Measurements from ENCODE around the gene STOML1. TPM values are rescaled to one million over a fixed set of nuclear protein-coding genes. Genes with fewer than 3 reads are reported as not detected.
A peak's percentile ranks its signal among the peaks of the same experiment; 100 is the strongest.
"Not testable (repeated sequence)": the region's sequence is repeated elsewhere in the genome, so short reads cannot be mapped to it uniquely, and the experiment has no call there.

Gene STOML1
- total RNA-seq, 5 donors from 2014 or later (not counting 1 experiment from before 2014, with no cell fraction given), result 5.1 to 13.4 (median 12.0) TPM

DNA sequence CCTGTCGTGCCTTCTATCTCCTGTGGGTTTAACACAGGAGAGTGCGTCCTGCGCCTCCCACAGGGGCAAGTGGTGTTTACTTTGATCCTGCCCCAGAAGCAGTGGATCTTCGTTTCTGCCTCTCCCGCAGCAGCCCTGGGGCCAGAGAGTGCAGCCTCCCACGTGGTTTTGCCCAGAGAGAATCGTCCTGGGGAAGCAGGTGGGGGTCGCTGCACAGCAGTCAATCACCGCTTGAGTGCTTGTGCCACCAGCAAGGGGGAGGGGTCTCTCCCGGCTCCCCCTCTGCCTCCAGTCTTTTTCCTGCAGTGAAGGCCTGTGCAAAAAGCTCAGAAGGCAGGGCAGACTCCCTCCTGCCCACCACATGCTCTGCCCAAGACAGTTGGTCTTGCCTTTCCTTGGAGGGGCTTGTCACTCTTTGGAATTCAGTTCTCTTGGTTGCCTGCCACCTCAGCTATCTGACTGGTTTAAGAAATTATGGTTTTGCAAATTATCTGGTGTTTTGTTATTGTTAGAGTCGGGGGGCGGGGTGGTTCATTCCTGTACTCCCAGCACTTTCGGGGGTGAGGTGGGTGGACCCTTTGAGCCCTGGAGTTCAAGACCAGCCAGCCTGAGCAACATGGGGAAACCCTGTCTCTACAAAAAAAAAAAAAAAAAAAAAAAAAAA, 26.9 kb downstream of the STOML1 start:
- peak overlapping the region; percentile 70 to 80 (median 75) for H3K4me3 Mint-ChIP-seq
- POLR2A ChIA-PET, result interaction anchor here in 1 of 2 donors (0.6 kb wide), 1 partner anchor 23 kb away, joined by 4 read pairs; no protein-coding TSS in a partner anchor
- no peaks in the 10 kb centered on the region for H3K9me3 Mint-ChIP-seq
- H3K27me3 Mint-ChIP-seq, result no peaks in the 10 kb centered on the region
- peaks cover 27 to 33% (median 33%) of the 10 kb centered on the region in 3 donors for H3K4me1 Mint-ChIP-seq
- Histone ChIP-seq H3K27me3 (replicated peaks in 1 of 2; ENCODE audit: control insufficient read depth in 2 of 2, extremely low read depth in 1 of 2, insufficient read depth in 2 of 2, low read length in 1 of 2) (no peaks in the 10 kb centered on the region), H3K27ac (ENCODE audit: low read length) (peak overlapping the region; percentile 57), H3K9me3 (no peaks in the 10 kb centered on the region), H3K36me3 (ENCODE audit: control insufficient read depth in 2 of 2, extremely low read depth in 1 of 2, insufficient read depth in 1 of 2, low read length in 1 of 2) (no peaks in the 10 kb centered on the region), H3K4me1 (ENCODE audit: control insufficient read depth in 1 of 2, extremely low read depth in 1 of 2, insufficient read depth in 2 of 2, low read length in 2 of 2) (peaks cover 20 to 30% of the 10 kb centered on the region in 2 experiments), H3K4me3 (ENCODE audit: control insufficient read depth in 1 of 2, extremely low read depth in 1 of 2, low read length in 1 of 2) (peak overlapping the region; percentile 46 to 52)
- ATAC-seq (replicated peaks in 1 of 4) (peak; percentile 30 to 59 (median 42)), DNase-seq (peak in 3 of 35 experiments; percentile 3 to 35 (median 21))
- WGBS (ENCODE audit: insufficient coverage), result 7% methylated on average over 9 of the region's 13 CpGs
- CTCF ChIA-PET, result interaction anchor here (0.5 to 2.0 kb wide), 14 partner anchors 8 to 1890 kb away, joined by 3 to 12 read pairs (median 4); no protein-coding TSS in a partner anchor
- H3K27ac Mint-ChIP-seq, result peak overlapping the region; percentile 72 to 88
- no peaks in the 10 kb centered on the region for H3K36me3 Mint-ChIP-seq

DNA sequence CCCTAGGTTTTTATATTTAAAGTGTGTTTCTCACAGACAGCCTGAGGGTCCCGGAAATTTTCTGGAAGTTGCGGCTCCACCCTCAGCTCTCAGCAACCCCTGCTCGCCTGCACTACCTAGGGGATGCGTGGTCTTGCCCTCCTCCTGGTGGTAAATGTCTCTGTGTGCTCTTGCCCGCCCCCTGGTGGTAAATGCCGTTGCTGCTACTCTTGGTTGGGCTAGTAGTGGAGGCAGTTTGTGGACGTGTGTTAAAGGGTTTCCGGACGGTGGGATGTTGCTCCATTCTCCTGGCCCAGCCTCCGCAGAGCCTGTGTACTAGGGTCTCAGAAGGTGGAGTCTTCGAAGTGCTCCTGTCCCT, 27.4 kb downstream of the STOML1 start:
- no peaks in the 10 kb centered on the region for H3K9me3 Mint-ChIP-seq
- peaks cover 28 to 36% (median 35%) of the 10 kb centered on the region in 3 donors for H3K4me1 Mint-ChIP-seq
- peak overlapping the region; percentile 46 to 52 for H3K4me3 ChIP-seq (ENCODE audit: control insufficient read depth in 1 of 2, extremely low read depth in 1 of 2, low read length in 1 of 2)
- H3K27me3 ChIP-seq (replicated peaks in 1 of 2; ENCODE audit: control insufficient read depth in 2 of 2, extremely low read depth in 1 of 2, insufficient read depth in 2 of 2, low read length in 1 of 2), result no peaks in the 10 kb centered on the region
- H3K9me3 ChIP-seq, result no peaks in the 10 kb centered on the region
- peak overlapping the region; percentile 57 for H3K27ac ChIP-seq (ENCODE audit: low read length)
- ChIA-PET CTCF (interaction anchor here (0.5 to 2.0 kb wide), 12 partner anchors 8 to 1891 kb away, joined by 3 to 10 read pairs (median 5); partner anchors contain the start of gene TBC1D21 (in 1 of the 2)), POLR2A (no interaction called here)
- no peaks in the 10 kb centered on the region for H3K36me3 Mint-ChIP-seq
- H3K27ac Mint-ChIP-seq, result peak overlapping the region; percentile 72 to 88
- DNase-seq, result peak; percentile 61 to 93 (median 83)
- H3K4me1 ChIP-seq (ENCODE audit: control insufficient read depth in 1 of 2, extremely low read depth in 1 of 2, insufficient read depth in 2 of 2, low read length in 2 of 2), result peaks cover 21 to 36% of the 10 kb centered on the region in 2 experiments
- H3K4me3 Mint-ChIP-seq, result peak overlapping the region; percentile 70 to 80 (median 75)
- WGBS (ENCODE audit: insufficient coverage), result 2% methylated on average over 7 of the region's 11 CpGs
- ATAC-seq (replicated peaks in 1 of 4), result peak; percentile 83 to 90 (median 89)
- no peaks in the 10 kb centered on the region for H3K27me3 Mint-ChIP-seq
- no peaks in the 10 kb centered on the region for H3K36me3 ChIP-seq (ENCODE audit: control insufficient read depth in 2 of 2, extremely low read depth in 1 of 2, insufficient read depth in 1 of 2, low read length in 1 of 2)

- H3K4me1 ChIP-seq (ENCODE audit: control insufficient read depth in 1 of 2, extremely low read depth in 1 of 2, insufficient read depth in 2 of 2, low read length in 2 of 2), result peaks cover 30 to 51% of the 10 kb centered on the region in 2 experiments
- Mint-ChIP-seq H3K4me1 (peaks cover 50 to 53% (median 52%) of the 10 kb centered on the region in 3 donors), H3K27ac (peak overlapping the region in 1 of 2 donors; percentile 72), H3K4me3 (no peak overlapping the region), H3K9me3 (no peaks in the 10 kb centered on the region), H3K36me3 (no peaks in the 10 kb centered on the region), H3K27me3 (no peaks in the 10 kb centered on the region)
- H3K36me3 ChIP-seq (ENCODE audit: control insufficient read depth in 2 of 2, extremely low read depth in 1 of 2, insufficient read depth in 1 of 2, low read length in 1 of 2), result no peaks in the 10 kb centered on the region
- CTCF ChIA-PET, result no interaction called here
- no peak for ATAC-seq (replicated peaks in 1 of 4)
- no peaks in the 10 kb centered on the region for H3K9me3 ChIP-seq
- DNase-seq, result no peak
- H3K27ac ChIP-seq (ENCODE audit: low read length), result no peak overlapping the region
- POLR2A ChIA-PET, result no interaction called here
- no peak overlapping the region for H3K4me3 ChIP-seq (ENCODE audit: control insufficient read depth in 1 of 2, extremely low read depth in 1 of 2, low read length in 1 of 2)
- whole genome bisulfite sequencing (ENCODE audit: insufficient coverage), result no CpG with 5 or more reads among the region's 5 CpGs
- no peaks in the 10 kb centered on the region for H3K27me3 ChIP-seq (replicated peaks in 1 of 2; ENCODE audit: control insufficient read depth in 2 of 2, extremely low read depth in 1 of 2, insufficient read depth in 2 of 2, low read length in 1 of 2)
Measured at GRCh38 chr15:73962433-73962832, 29.7 kb downstream of the STOML1 start.

- DNase-seq; H3K27ac ChIP-seq (ENCODE audit: low read length); H3K9me3 Mint-ChIP-seq; POLR2A ChIA-PET; H3K4me3 Mint-ChIP-seq; H3K4me3 ChIP-seq (ENCODE audit: control insufficient read depth in 1 of 2, extremely low read depth in 1 of 2, low read length in 1 of 2); H3K36me3 ChIP-seq (ENCODE audit: control insufficient read depth in 2 of 2, extremely low read depth in 1 of 2, insufficient read depth in 1 of 2, low read length in 1 of 2); H3K27me3 Mint-ChIP-seq; H3K9me3 ChIP-seq; H3K36me3 Mint-ChIP-seq; H3K27me3 ChIP-seq (replicated peaks in 1 of 2; ENCODE audit: control insufficient read depth in 2 of 2, extremely low read depth in 1 of 2, insufficient read depth in 2 of 2, low read length in 1 of 2); ATAC-seq (replicated peaks in 1 of 4): not testable (repeated sequence)
- H3K4me1 ChIP-seq (ENCODE audit: control insufficient read depth in 1 of 2, extremely low read depth in 1 of 2, insufficient read depth in 2 of 2, low read length in 2 of 2), result peaks cover 13 to 44% of the 10 kb centered on the region in 2 experiments
- 96% methylated on average over 3 of the region's 7 CpGs for WGBS (ENCODE audit: insufficient coverage)
- H3K27ac Mint-ChIP-seq, result peak overlapping the region; percentile 50 to 69
- peaks cover 43 to 44% (median 44%) of the 10 kb centered on the region in 3 donors for H3K4me1 Mint-ChIP-seq
- CTCF ChIA-PET, result interaction anchor here (0.6 to 2.1 kb wide), 5 partner anchors 10 to 93 kb away, joined by 3 to 9 read pairs (median 3); no protein-coding TSS in a partner anchor
Measured at GRCh38 chr15:73960472-73961070, 31.5 kb downstream of the STOML1 start.

GRCh38 chr15:73959801-73960200, 32.3 kb downstream of the STOML1 start:
- Histone ChIP-seq H3K27me3 (replicated peaks in 1 of 2; ENCODE audit: control insufficient read depth in 2 of 2, extremely low read depth in 1 of 2, insufficient read depth in 2 of 2, low read length in 1 of 2) (no peaks in the 10 kb centered on the region), H3K9me3 (no peaks in the 10 kb centered on the region), H3K27ac (ENCODE audit: low read length) (peak overlapping the region; percentile 41), H3K36me3 (ENCODE audit: control insufficient read depth in 2 of 2, extremely low read depth in 1 of 2, insufficient read depth in 1 of 2, low read length in 1 of 2) (no peaks in the 10 kb centered on the region), H3K4me3 (ENCODE audit: control insufficient read depth in 1 of 2, extremely low read depth in 1 of 2, low read length in 1 of 2) (no peak overlapping the region), H3K4me1 (ENCODE audit: control insufficient read depth in 1 of 2, extremely low read depth in 1 of 2, insufficient read depth in 2 of 2, low read length in 2 of 2) (peaks cover 10 to 36% of the 10 kb centered on the region in 2 experiments)
- whole genome bisulfite sequencing (ENCODE audit: insufficient coverage), result 83% methylated on average over 4 of the region's 6 CpGs
- Mint-ChIP-seq H3K4me3 (peak overlapping the region in 2 of 3 donors; percentile 53 to 55), H3K27ac (peak overlapping the region; percentile 86 to 94), H3K36me3 (no peaks in the 10 kb centered on the region), H3K9me3 (no peaks in the 10 kb centered on the region), H3K27me3 (no peaks in the 10 kb centered on the region), H3K4me1 (peaks cover 36 to 37% (median 37%) of the 10 kb centered on the region in 3 donors)
- ChIA-PET CTCF (interaction anchor here in 1 of 2 donors (1.0 to 2.1 kb wide), 3 partner anchors 14 to 34 kb away, joined by 3 to 10 read pairs (median 9); partner anchors contain the start of gene PML), POLR2A (no interaction called here)
- no peak for ATAC-seq (replicated peaks in 1 of 4)
- no peak for DNase-seq

DNA sequence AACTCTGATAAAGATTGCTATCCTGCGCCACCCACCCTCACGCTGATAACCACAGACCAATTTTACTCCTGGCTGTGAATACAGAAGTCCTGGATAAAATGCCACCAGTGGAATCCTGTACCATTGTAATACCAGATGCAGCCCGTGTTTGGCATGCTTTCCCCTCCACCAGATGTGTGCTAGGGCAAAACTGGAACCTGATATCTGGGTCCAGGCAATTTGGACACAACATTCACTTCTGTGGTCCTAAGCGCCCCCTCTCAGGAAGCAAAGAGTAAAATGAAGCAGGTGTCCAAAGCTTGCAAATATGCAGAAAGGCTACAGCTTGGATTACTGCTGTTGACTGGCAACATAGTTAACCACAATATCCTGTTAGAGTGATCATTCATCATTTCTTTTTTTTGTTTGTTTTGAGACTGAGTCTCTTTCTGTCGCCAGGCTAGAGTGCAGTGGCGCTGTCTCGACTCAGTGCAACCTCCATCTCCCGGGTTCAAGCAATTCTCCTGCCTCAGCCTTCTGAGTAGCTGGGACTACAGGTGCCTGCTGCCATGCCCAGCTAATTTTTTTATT, 33.0 kb downstream of the STOML1 start:
- Mint-ChIP-seq H3K4me1 (peaks cover 32 to 35% (median 34%) of the 10 kb centered on the region in 3 donors), H3K36me3 (no peaks in the 10 kb centered on the region), H3K4me3 (peak overlapping the region; percentile 4 to 55 (median 53)), H3K9me3 (no peaks in the 10 kb centered on the region), H3K27me3 (no peaks in the 10 kb centered on the region), H3K27ac (peak overlapping the region; percentile 86 to 94)
- H3K4me3 ChIP-seq (ENCODE audit: control insufficient read depth in 1 of 2, extremely low read depth in 1 of 2, low read length in 1 of 2), result no peak overlapping the region
- H3K9me3 ChIP-seq, result no peaks in the 10 kb centered on the region
- WGBS (ENCODE audit: insufficient coverage), result 7% methylated on average over 3 of the region's 8 CpGs
- ATAC-seq (replicated peaks in 1 of 4) (peak; percentile 95 to 99 (median 98)), DNase-seq (peak in 25 of 35 experiments; percentile 14 to 63 (median 28))
- H3K27ac ChIP-seq (ENCODE audit: low read length), result peak overlapping the region; percentile 41
- ChIA-PET CTCF (interaction anchor here (0.8 to 2.1 kb wide), 5 partner anchors 8 to 35 kb away, joined by 3 to 10 read pairs (median 3); partner anchors contain the start of gene PML (in 1 of the 2)), POLR2A (no interaction called here)
- no peaks in the 10 kb centered on the region for H3K36me3 ChIP-seq (ENCODE audit: control insufficient read depth in 2 of 2, extremely low read depth in 1 of 2, insufficient read depth in 1 of 2, low read length in 1 of 2)
- H3K4me1 ChIP-seq (ENCODE audit: control insufficient read depth in 1 of 2, extremely low read depth in 1 of 2, insufficient read depth in 2 of 2, low read length in 2 of 2), result peaks cover 10 to 32% of the 10 kb centered on the region in 2 experiments
- no peaks in the 10 kb centered on the region for H3K27me3 ChIP-seq (replicated peaks in 1 of 2; ENCODE audit: control insufficient read depth in 2 of 2, extremely low read depth in 1 of 2, insufficient read depth in 2 of 2, low read length in 1 of 2)

Measured in T-cell (primary cell).